ENCODE data around the gene ADGRE2.
A peak's percentile ranks its signal among the peaks of the same experiment; 100 is the strongest.

Gene ADGRE2

DNA sequence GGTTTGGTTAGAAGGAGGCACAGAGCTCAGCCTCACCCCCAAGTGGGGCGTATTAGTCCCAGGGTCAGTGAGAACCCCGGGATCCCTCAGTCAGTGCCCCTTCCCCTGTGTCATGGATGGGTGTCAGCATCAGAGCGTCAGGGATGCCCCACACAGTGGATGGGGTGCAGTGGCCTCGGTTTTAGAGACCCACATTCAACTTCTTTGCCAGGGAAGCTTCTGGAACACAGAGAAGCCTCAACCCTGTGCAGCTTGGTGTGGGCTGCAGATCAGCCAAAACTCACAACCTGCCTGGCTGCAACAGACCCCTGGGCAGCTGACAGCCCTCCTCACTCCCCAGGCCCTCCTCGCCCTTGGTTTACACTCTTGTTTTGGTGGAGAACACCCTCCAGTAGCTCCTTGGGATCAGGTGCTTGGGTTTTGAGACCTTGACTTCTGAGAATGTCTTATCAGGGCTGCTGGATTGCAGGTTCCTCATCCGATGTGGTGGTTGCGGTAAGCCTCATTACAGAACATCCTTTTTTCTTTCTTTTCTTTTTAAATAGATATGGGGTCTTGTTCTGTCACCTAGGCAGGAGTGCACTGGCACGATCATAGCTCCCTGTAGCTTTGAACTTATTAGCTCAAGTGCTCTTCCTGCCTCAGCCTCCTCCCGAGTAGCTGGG, 77.5 kb downstream of the ADGRE2 start:
- TF ChIP-seq JUND (IDR thresholded peaks at IDR 0.05; ENCODE audit: low read depth), result no peak

DNA sequence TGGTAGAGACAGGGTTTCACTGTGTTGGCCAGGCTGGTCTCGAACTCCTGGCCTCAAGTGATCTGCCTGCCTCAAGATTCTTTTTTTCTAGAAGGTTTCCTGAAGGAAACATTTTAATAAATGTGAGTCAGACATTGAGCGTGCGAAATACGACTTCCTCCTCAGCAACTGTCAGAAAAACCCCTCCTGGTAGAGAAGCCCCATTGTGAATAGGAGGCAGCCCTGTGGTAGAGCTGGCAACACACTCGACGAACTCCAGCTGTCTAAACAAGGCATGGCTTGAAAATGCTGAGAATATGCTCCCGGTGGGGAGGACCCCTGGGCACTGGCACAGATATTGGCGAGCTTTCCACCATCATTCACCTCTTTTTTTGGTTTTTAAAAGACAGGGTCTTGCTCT, 78.7 kb downstream of the ADGRE2 start:
- DNase-seq (ENCODE audit: low read depth in 1 of 2, low spot score in 1 of 2), result no peak
- in situ Hi-C loops (cut with HindIII; ENCODE audit: low pct_unique_long_range_greater_than_20kb, low sequenced_read_pairs), result no loop called here
- TF ChIP-seq JUND (IDR thresholded peaks at IDR 0.05; ENCODE audit: low read depth), result no peak

More for the DNA sequence above, 77.5 kb downstream of the ADGRE2 start:
- DNase-seq (ENCODE audit: low read depth in 1 of 2, low spot score in 1 of 2), result no peak
- in situ Hi-C loops (cut with HindIII; ENCODE audit: low pct_unique_long_range_greater_than_20kb, low sequenced_read_pairs), result no loop called here

DNA sequence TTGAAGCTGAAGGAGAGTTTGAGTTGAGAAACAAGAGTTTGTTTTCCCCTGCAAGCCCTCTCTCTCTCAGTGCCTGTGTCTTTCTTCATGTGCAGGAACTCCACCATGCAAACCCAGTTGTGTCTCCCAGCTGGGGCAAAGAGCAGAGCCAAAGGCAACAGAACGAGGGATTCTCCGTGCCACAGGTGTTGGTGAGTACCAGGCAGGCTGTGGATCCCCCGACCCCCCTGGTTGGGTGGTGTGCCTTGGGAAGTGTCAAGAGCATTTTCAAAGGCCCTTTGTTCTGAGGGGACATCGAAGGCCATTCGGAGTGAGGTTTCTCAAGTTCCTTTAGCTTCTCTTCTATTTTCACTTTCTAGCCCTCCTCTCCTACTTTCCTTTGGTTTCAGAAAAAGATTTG, 82.9 kb downstream of the ADGRE2 start:
- no peak for TF ChIP-seq JUND (IDR thresholded peaks at IDR 0.05; ENCODE audit: low read depth)
- DNase-seq (ENCODE audit: low read depth in 1 of 2, low spot score in 1 of 2), result no peak
- in situ Hi-C loops (cut with HindIII; ENCODE audit: low pct_unique_long_range_greater_than_20kb, low sequenced_read_pairs), result no loop called here

DNA sequence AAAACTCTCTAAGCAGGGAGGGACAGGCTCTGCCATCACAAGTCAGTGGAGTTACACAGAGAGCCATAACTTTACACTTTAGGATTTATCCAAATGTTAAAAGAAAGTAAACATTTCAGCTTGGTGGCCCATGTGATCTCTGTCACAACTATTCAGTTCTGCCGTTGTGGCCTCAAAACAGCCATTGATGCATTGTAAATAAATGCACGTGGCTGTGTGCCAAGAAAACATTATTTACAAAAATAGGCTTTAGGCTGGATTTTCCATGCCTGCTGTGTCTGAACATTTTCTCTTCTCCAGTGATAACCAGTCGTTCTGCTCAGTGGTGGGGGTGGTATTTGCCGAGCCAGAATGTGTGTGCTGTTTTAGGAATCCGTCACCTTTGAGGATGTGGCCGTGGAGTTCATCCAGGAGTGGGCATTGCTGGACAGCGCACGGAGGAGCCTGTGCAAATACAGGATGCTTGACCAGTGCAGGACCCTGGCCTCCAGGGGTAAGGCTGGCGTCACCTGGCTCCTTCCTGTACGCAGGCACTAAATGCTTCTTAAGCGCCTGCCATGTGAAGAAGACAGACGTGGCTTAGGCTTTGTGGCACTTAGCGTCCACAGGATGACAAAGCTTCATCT, 83.6 kb downstream of the ADGRE2 start:
- no peak for DNase-seq (ENCODE audit: low read depth in 1 of 2, low spot score in 1 of 2)
- in situ Hi-C loops (cut with HindIII; ENCODE audit: low pct_unique_long_range_greater_than_20kb, low sequenced_read_pairs), result no loop called here
- TF ChIP-seq JUND (IDR thresholded peaks at IDR 0.05; ENCODE audit: low read depth), result no peak

DNA sequence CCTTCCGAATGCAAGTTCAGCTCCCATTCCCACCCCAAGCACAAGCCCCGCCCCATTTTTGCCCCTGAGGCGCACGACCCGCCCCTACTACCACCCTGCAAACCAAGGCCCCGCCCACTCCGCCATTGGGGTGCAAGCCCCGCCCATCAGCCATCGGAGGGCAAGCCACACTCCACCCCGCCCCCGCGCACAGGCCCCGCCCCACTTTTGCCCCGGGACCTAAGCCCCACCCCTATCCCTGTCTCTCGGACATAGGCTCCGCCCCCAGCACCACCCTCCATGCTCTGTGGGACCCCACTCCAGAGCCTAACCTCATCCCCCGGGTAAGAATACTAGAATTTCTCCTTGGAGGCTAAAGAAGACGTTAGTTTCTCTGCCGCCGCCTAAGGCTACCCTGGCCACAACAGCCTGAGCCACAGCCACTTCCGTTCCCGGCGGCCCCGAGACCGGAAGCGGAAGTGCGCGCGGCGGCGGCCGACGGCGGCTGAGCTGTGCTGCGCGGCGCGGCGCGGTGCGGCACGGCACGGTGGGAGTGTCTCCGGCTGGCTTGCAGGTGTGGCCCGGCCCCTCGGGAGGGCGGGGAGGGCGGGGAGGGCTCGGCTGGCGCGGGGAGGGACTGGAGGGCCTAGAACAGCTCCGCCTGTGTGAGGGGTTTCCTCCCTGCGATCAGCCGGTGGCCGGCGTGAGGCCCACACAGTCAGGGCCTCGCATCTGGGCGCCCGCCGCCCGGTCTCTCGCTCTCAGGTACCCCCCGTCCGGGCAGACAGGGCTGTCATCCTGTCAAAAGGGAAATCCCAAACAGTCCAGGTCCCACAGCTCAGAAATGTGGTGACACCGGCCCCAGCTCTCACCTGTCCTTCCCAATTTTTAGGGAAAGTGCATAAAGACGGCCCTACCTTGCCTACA, 88.5 kb downstream of the ADGRE2 start, which contains the start of gene ZNF333:
Gene ZNF333 (plus strand): TSS at position 451 of the 906 bp plus-strand sequence. CDS start 3,444 bp downstream, outside the sequence.
- DNase-seq (ENCODE audit: low read depth in 1 of 2, low spot score in 1 of 2), result peak; percentile 76 to 92
- in situ Hi-C loops (cut with HindIII; ENCODE audit: low pct_unique_long_range_greater_than_20kb, low sequenced_read_pairs), result no loop called here
- TF ChIP-seq JUND (IDR thresholded peaks at IDR 0.05; ENCODE audit: low read depth), result no peak

DNA sequence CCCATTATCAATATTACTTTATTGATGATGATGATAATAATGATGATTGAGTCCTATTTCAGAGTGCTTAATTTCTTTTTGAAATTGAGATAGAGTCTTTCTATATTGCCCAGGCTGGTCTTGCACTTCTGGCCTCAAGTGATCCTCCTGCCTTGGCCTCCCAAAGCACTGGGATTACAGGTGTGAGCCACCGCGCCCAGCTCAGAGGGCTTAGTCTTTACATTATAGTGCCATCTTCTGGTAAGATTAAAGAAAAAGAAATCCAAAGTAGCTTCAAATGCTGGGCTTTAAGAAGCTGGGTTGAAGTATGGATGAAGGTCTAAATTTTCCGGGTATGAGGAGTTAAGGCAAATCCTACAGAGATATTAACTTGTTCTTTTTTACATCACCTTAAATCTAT, 91.9 kb downstream of the ADGRE2 start:
- peak; percentile 12 to 49 for DNase-seq (ENCODE audit: low read depth in 1 of 2, low spot score in 1 of 2)
- in situ Hi-C loops (cut with HindIII; ENCODE audit: low pct_unique_long_range_greater_than_20kb, low sequenced_read_pairs), result no loop called here
- no peak for TF ChIP-seq JUND (IDR thresholded peaks at IDR 0.05; ENCODE audit: low read depth)

DNA sequence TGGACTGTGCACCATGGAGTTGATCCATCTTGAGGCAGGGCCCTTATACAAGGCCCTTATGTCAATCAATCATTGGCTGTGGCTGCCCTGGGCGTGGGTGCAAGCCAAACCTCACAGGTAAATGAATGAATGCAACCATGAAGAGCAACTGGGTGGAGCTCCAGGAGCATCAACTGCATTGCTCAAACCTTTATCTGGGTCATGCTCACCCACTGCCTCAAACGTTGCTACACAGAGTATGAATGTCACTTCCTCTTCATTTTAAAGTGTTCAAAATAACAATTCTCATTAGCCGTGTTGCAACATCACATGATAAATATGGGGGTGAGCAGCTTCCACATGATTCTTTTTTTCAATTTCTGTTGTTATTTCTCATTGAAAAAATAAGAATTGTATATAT, 94.9 kb downstream of the ADGRE2 start:
- no peak for TF ChIP-seq JUND (IDR thresholded peaks at IDR 0.05; ENCODE audit: low read depth)
- no peak for DNase-seq (ENCODE audit: low read depth in 1 of 2, low spot score in 1 of 2)
- in situ Hi-C loops (cut with HindIII; ENCODE audit: low pct_unique_long_range_greater_than_20kb, low sequenced_read_pairs), result no loop called here
